Mesendoderm (in vitro differentiated cells): ENCODE results near the gene PLD4.
"Not testable (repeated sequence)": the region's sequence is repeated elsewhere in the genome, so short reads cannot be mapped to it uniquely, and the experiment has no call there.

ENCODE experiments used
- DNase-seq: peaks from one replicate; pipeline ENCODE4 v3.0.0; 2013
- H2AK5ac ChIP-seq: 2 replicates; pipeline ENCODE4 v1.6.1; 2013; ENCODE audit warnings: low read length, inconsistent platforms
- H2BK120ac ChIP-seq: 2 replicates; pipeline ENCODE4 v1.6.1; 2013; ENCODE audit warnings: low read depth, mild to moderate bottlenecking, low read length, moderate library complexity, mixed read lengths
- H2BK15ac ChIP-seq: replicated peaks from 2 replicates; pipeline ENCODE4 v1.6.1; 2013; ENCODE audit warnings: low read depth, mild to moderate bottlenecking, moderate library complexity
- H2BK5ac ChIP-seq: 2 replicates; pipeline ENCODE4 v1.6.1; 2013; ENCODE audit warnings: low read length, inconsistent platforms
- H3K18ac ChIP-seq: 2 replicates; pipeline ENCODE4 v1.6.1; 2013; ENCODE audit warnings: mild to moderate bottlenecking, low read length, mixed read lengths
- H3K23ac ChIP-seq: one replicate; pipeline ENCODE4 v1.6.1; 2013; ENCODE audit warnings: low read length
- H3K27ac ChIP-seq: 2 replicates; pipeline ENCODE4 v1.5.1; 2013; ENCODE audit warnings: low read depth, mild to moderate bottlenecking, inconsistent platforms, low read length, moderate library complexity
- H3K27me3 ChIP-seq: 2 replicates; pipeline ENCODE4 v1.6.1; 2013; ENCODE audit warnings: low read length, control low read depth, mild to moderate bottlenecking, inconsistent platforms; ENCODE audit not compliant: insufficient read depth, poor library complexity
- H3K36me3 ChIP-seq: 2 replicates; pipeline ENCODE4 v1.6.1; 2013; ENCODE audit warnings: low read length, inconsistent platforms; ENCODE audit not compliant: control insufficient read depth, insufficient read depth
- H3K4ac ChIP-seq: one replicate; pipeline ENCODE4 v1.6.1; 2013; ENCODE audit warnings: low read depth, mild to moderate bottlenecking, low read length, moderate library complexity
- H3K4me1 ChIP-seq: 2 replicates; pipeline ENCODE4 v1.6.1; 2013; ENCODE audit warnings: low read depth, low read length, inconsistent platforms; ENCODE audit not compliant: control insufficient read depth
- H3K4me2 ChIP-seq: 2 replicates; pipeline ENCODE4 v1.6.1; 2013; ENCODE audit warnings: low read length
- H3K4me3 ChIP-seq: 2 replicates; pipeline ENCODE4 v1.5.1; 2013; ENCODE audit warnings: mild to moderate bottlenecking, low read length
- H3K56ac ChIP-seq: one replicate; pipeline ENCODE4 v1.6.1; 2013; ENCODE audit warnings: low read length
- H3K79me1 ChIP-seq: 2 replicates; pipeline ENCODE4 v1.6.1; 2013; ENCODE audit warnings: low read length, inconsistent platforms
- H3K79me2 ChIP-seq: 2 replicates; pipeline ENCODE4 v1.6.1; 2013; ENCODE audit warnings: mild to moderate bottlenecking, low read length; ENCODE audit not compliant: control insufficient read depth, insufficient read depth
- H3K9ac ChIP-seq: 2 replicates; pipeline ENCODE4 v1.6.1; 2013; ENCODE audit warnings: low read length, inconsistent platforms
- H4K5ac ChIP-seq: one replicate; pipeline ENCODE4 v1.6.1; 2013; ENCODE audit warnings: low read length
- H4K8ac ChIP-seq: one replicate; pipeline ENCODE4 v1.6.1; 2013; ENCODE audit warnings: low read depth, mild to moderate bottlenecking, control low read depth, low read length, moderate library complexity
- WGBS: extraction: QIAGEN DNeasy Blood & Tissue Kit; methylation state at CpG from one replicate; pipeline ENCODE4 v1.1.7; 2013; ENCODE audit warnings: low lambda C conversion rate, missing lambda C conversion rate; ENCODE audit not compliant: insufficient coverage; ENCODE audit errors: extremely low coverage; 5-methylcytosine and 5-hydroxymethylcytosine counted together

PLD4 gene

DNA sequence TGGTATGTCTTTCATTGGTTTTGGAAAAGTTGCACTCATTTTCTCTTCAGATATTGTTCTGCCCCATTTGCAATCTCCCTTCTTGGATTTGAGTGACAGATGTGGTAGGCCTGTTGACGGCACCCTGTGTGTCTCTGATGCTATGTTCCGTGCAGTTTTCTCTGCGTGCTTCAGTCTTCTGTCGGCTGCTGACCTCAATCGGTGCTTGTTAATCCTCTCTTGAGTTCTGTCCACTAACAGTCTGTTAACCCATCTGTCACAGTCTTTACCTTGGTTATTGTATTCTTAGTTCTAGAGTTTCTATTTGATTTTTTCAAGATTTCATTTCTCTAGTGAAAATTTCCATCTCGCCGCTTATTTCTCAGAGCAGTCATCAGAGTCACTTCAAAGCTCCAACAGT lies 20.7 kb upstream of the PLD4 start:
- H2BK15ac ChIP-seq = no peak overlapping the region
- no peaks in the 10 kb centered on the region for H3K27me3 ChIP-seq
- WGBS = no CpG with 5 or more reads among the region's 7 CpGs
- H3K4me2 ChIP-seq = no peak overlapping the region
- H4K5ac ChIP-seq = no peak overlapping the region
- H3K9ac ChIP-seq = no peak overlapping the region
- no peak overlapping the region for H2BK120ac ChIP-seq
- no peaks in the 10 kb centered on the region for H3K79me2 ChIP-seq
- no peaks in the 10 kb centered on the region for H3K79me1 ChIP-seq
- no peak overlapping the region for H2BK5ac ChIP-seq
- no peak overlapping the region for H3K4ac ChIP-seq
- no peak overlapping the region for H3K23ac ChIP-seq
- no peaks in the 10 kb centered on the region for H3K36me3 ChIP-seq
- no peak overlapping the region for H2AK5ac ChIP-seq
- H3K18ac ChIP-seq = no peak overlapping the region
- no peaks in the 10 kb centered on the region for H3K4me1 ChIP-seq
- DNase-seq = no peak
- no peak overlapping the region for H3K4me3 ChIP-seq
- H3K27ac ChIP-seq = no peak overlapping the region
- H4K8ac ChIP-seq = no peak overlapping the region
- no peak overlapping the region for H3K56ac ChIP-seq

DNA sequence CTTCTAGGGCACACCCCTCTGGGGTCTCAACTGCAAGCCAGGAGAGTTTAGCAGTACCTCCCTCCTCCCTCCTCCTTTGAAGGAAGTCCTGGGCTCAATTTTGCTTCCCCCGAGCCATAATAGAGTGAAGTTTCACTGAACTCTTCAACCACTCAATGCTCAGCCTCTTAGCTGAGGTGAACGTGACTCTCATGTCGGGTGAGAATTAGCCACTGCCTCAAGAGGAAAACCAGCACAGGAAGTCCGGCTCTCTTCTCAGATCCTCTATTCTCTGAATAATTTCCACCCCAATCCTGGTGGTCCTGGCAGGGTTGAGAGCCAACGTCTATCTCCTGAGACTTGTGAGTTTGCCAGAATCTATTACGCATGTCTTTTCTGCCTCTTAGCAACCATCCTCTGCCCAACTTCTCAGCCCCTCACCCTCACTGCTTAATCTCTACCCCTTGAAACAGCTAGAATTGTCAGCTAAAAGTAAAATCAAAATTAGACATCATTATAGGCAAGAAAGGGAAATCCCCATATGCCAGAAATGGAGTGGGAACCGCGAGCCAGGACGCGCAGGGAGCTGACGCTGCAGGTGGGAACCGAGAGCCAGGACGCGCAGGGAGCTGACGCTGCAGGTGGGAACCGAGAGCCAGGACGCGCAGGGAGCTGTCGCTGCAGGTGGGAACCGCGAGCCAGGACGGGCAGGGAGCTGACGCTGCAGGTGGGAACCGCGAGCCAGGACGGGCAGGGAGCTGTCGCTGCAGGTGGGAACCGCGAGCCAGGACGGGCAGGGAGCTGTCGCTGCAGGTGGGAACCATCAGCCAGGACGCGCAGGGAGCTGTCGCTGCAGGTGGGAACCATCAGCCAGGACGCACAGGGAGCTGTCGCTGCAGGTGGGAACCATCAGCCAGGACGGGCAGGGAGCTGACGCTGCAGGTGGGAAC lies 19.8 kb upstream of the PLD4 start:
- WGBS = no CpG with 5 or more reads among the region's 38 CpGs

DNA sequence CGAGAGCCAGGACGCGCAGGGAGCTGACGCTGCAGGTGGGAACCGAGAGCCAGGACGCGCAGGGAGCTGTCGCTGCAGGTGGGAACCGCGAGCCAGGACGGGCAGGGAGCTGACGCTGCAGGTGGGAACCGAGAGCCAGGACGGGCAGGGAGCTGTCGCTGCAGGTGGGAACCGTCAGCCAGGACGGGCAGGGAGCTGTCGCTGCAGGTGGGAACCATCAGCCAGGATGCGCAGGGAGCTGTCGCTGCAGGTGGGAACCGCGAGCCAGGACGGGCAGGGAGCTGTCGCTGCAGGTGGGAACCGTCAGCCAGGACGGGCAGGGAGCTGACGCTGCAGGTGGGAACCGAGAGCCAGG lies 19.1 kb upstream of the PLD4 start:
- H2BK15ac ChIP-seq, H3K27ac ChIP-seq, H3K27me3 ChIP-seq, H2AK5ac ChIP-seq, H3K4me2 ChIP-seq, H3K4ac ChIP-seq, H3K23ac ChIP-seq, DNase-seq, H3K4me1 ChIP-seq, H2BK120ac ChIP-seq, H3K36me3 ChIP-seq, H4K8ac ChIP-seq, H4K5ac ChIP-seq, H3K56ac ChIP-seq, H3K79me1 ChIP-seq, H2BK5ac ChIP-seq, H3K4me3 ChIP-seq, H3K18ac ChIP-seq, H3K79me2 ChIP-seq, H3K9ac ChIP-seq: not testable (repeated sequence)
- no CpG with 5 or more reads among the region's 28 CpGs for WGBS

More for the DNA sequence above, 19.8 kb upstream of the PLD4 start:
- H3K79me2 ChIP-seq, H3K18ac ChIP-seq, H3K79me1 ChIP-seq, H3K9ac ChIP-seq, DNase-seq, H3K4me1 ChIP-seq, H3K4me2 ChIP-seq, H3K56ac ChIP-seq, H3K23ac ChIP-seq, H2BK5ac ChIP-seq, H4K5ac ChIP-seq, H3K4me3 ChIP-seq, H4K8ac ChIP-seq, H3K4ac ChIP-seq, H2BK120ac ChIP-seq, H2AK5ac ChIP-seq, H3K27ac ChIP-seq, H3K36me3 ChIP-seq, H2BK15ac ChIP-seq, H3K27me3 ChIP-seq: not testable (repeated sequence)

DNA sequence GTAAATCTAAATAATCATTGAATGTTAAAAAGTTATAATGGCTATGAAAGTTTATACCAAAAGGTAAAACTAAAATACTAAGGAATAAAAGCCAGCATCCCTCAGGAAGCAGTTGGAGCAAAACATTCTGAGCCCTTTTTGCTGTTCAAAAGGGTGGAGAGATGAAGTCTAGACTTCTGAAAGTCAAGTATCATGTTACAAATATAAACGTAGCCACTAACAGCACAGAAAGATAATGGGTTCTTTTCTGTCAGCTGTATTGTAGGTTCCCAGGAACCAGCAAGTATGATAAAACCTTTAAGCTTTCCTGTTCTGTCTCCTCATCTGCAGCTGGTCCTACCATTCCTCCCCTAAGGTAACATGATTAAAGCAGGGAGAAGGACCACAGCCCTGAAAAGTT lies 16.4 kb upstream of the PLD4 start:
- Histone ChIP-seq H4K5ac (no peak overlapping the region), H3K36me3 (no peaks in the 10 kb centered on the region), H4K8ac (no peak overlapping the region), H2BK15ac (no peak overlapping the region), H3K4me1 (no peaks in the 10 kb centered on the region), H3K4ac (no peak overlapping the region), H3K9ac (no peak overlapping the region), H3K56ac (no peak overlapping the region), H2BK120ac (no peak overlapping the region), H3K4me3 (no peak overlapping the region), H3K79me1 (no peaks in the 10 kb centered on the region), H3K18ac (no peak overlapping the region), H3K27ac (no peak overlapping the region), H3K23ac (no peak overlapping the region), H3K79me2 (no peaks in the 10 kb centered on the region), H3K27me3 (no peaks in the 10 kb centered on the region), H2BK5ac (no peak overlapping the region), H2AK5ac (no peak overlapping the region), H3K4me2 (no peak overlapping the region)
- no CpG with 5 or more reads among the region's 1 CpG for WGBS
- no peak for DNase-seq

DNA sequence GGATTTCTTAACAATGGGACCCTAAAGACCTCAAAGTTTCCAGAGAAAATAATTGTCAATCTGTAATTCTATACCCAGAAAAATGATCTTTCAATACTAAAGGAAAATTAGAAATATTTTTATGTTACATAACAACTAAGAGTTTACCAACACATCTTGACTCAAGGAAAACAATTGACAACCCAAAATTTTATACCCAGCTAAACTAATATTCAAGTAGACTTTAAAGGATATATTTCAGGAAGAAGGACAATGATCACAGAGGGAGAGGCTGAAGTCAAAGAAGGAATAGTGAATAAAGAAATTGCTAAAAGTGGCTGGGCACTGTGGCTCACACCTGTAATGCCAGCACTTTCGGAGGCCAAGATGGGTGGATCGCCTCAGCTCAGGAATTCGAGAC lies 12.6 kb upstream of the PLD4 start:
- no peak overlapping the region for H4K8ac ChIP-seq

DNA sequence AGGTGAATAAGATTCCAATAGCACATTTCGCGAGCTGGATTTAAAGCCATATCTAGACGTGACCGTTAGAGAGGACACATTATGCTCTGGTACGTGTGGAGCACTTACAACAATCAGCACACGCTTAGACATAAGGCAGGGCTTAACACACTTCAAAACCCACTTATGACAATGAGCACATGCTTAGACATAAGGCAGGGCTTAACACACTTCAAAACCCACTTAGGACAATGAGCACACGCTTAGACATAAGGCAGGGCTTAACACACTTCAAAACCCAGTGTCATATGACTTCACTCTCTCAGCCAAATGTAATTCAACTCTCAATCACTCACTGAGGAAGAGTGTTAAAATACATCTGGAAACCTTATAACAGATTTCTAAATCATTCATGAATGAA lies 11.2 kb upstream of the PLD4 start:
- no peak overlapping the region for H3K18ac ChIP-seq
- H3K56ac ChIP-seq = no peak overlapping the region
- no peak overlapping the region for H2AK5ac ChIP-seq
- DNase-seq = no peak
- no peak overlapping the region for H3K23ac ChIP-seq
- H3K4me3 ChIP-seq = no peak overlapping the region
- no peak overlapping the region for H4K5ac ChIP-seq
- no peak overlapping the region for H4K8ac ChIP-seq
- no peaks in the 10 kb centered on the region for H3K27me3 ChIP-seq
- no peaks in the 10 kb centered on the region for H3K36me3 ChIP-seq
- no peak overlapping the region for H3K27ac ChIP-seq
- H2BK120ac ChIP-seq = no peak overlapping the region
- H3K79me1 ChIP-seq = no peaks in the 10 kb centered on the region
- H3K9ac ChIP-seq = no peak overlapping the region
- no peaks in the 10 kb centered on the region for H3K4me1 ChIP-seq
- no peak overlapping the region for H2BK15ac ChIP-seq
- H2BK5ac ChIP-seq = no peak overlapping the region
- H3K4me2 ChIP-seq = no peak overlapping the region
- no peak overlapping the region for H3K4ac ChIP-seq
- WGBS = no CpG with 5 or more reads among the region's 7 CpGs
- no peaks in the 10 kb centered on the region for H3K79me2 ChIP-seq

More for the DNA sequence above, 12.6 kb upstream of the PLD4 start:
- Histone ChIP-seq H3K79me1 (no peaks in the 10 kb centered on the region), H3K27ac (no peak overlapping the region), H3K4me2 (no peak overlapping the region), H3K36me3 (no peaks in the 10 kb centered on the region), H2BK120ac (no peak overlapping the region), H3K4me1 (no peaks in the 10 kb centered on the region), H3K56ac (no peak overlapping the region), H2BK15ac (no peak overlapping the region), H3K4me3 (no peak overlapping the region), H3K23ac (no peak overlapping the region), H2AK5ac (no peak overlapping the region), H3K4ac (no peak overlapping the region), H3K9ac (no peak overlapping the region), H3K79me2 (no peaks in the 10 kb centered on the region), H2BK5ac (no peak overlapping the region), H4K5ac (no peak overlapping the region), H3K27me3 (no peaks in the 10 kb centered on the region), H3K18ac (no peak overlapping the region)
- WGBS = no CpG with 5 or more reads among the region's 3 CpGs
- no peak for DNase-seq
